Measurements from ENCODE around the gene SEC14L2. TPM values are rescaled to one million over a fixed set of nuclear protein-coding genes. Genes with fewer than 3 reads are reported as not detected.
A peak's percentile ranks its signal among the peaks of the same experiment; 100 is the strongest.

SEC14L2 gene
- total RNA-seq (2014; rRNA removed; shearing (Covaris generic)) (41.9 and 54.6 TPM in 2 replicates), polyA plus RNA-seq (2016; fragmentation: Nextera tagmentation; extraction: Ambion mirVana) (23.3 and 26.6 TPM in 2 replicates)

- H3K4me2 ChIP-seq (ENCODE audit: unreplicated experiment) = peak within 1 kb of the TSS; percentile 92
- H3K36me3 ChIP-seq (ENCODE audit: low read depth) = no peaks in the 10 kb centered on the region
- no peaks in the 10 kb centered on the region for H3K27me3 ChIP-seq (replicated peaks; ENCODE audit: insufficient read depth)
- H3K79me2 ChIP-seq (ENCODE audit: insufficient read depth) = peaks cover 60% of the 10 kb centered on the region
- no peaks in the 10 kb centered on the region for H3K9me3 ChIP-seq (ENCODE audit: low read depth)
- no peaks in the 10 kb centered on the region for H4K20me1 ChIP-seq (ENCODE audit: insufficient read depth)
- WGBS, 2 experiments (ENCODE audit: low coverage in 1 of 2, low lambda C conversion rate in 2 of 2, missing lambda C conversion rate in 2 of 2) = 1 to 3% methylated on average over 40 to 54 of the region's 56 CpGs
- peak within 1 kb of the TSS; percentile 89 for H3K9ac ChIP-seq
- peak within 1 kb of the TSS; percentile 86 for H3K4me3 ChIP-seq
- peak within 1 kb of the TSS; percentile 82 for H2AFZ ChIP-seq
- H3K27ac ChIP-seq = peak within 1 kb of the TSS; percentile 65
- peak; percentile 84 for DNase-seq
- no peaks in the 10 kb centered on the region for H3K9me2 ChIP-seq (ENCODE audit: insufficient read depth)
- no peak for TF ChIP-seq EZH2phosphoT487 (IDR thresholded peaks at IDR 0.05; ENCODE audit: insufficient read depth, low read depth)
- TF ChIP-seq EZH2 (IDR thresholded peaks at IDR 0.05; ENCODE audit: insufficient read depth, poor library complexity, severe bottlenecking) = no peak
- in situ Hi-C loops (cut with MboI) = loop anchor here (10.0 kb wide), 1 partner anchor 292 kb away; no protein-coding TSS in a partner anchor
- peaks cover 8% of the 10 kb centered on the region for H3F3A ChIP-seq (ENCODE audit: insufficient read depth)
- H3K4me1 ChIP-seq (ENCODE audit: insufficient read depth) = peaks cover 33% of the 10 kb centered on the region
Observed at GRCh38 chr22:30396871-30397655, at the start of gene SEC14L2. SEC14L2 (plus strand) TSS chr22:30397018; CDS start chr22:30397117, 99 bp downstream.

DNA sequence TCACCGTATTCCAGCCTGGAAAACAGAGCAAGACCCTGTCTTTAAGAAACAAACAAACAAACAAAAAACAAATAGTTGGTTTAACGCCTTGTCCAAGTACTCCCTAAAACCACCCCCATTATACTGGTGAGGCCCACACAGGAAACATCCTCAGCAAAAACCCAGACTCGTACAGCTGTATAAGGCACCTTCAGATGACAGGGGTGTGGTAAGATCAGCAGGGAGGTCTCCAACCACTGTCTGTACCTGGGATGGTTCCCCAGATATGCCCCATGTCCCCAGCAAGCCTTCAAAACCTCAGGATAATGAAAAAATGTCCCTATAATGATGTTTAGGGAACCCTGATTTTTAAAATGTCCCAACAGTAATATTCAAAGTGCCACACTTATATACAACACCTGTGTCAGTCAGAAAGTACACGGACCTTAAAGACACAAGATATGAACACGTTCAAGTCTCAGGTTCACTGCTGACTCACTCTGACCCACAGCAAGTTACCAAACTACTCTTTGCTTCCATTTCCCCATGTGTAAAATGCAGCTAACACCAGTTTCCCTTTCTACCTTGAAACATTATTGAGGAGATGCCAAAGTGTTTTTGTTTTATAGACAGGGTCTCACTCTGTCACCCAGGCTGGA is 49.4 kb upstream of the SEC14L2 start:
- 78 to 89% methylated on average over 5 of the region's 5 CpGs for WGBS, 2 experiments (ENCODE audit: low coverage in 1 of 2, low lambda C conversion rate in 2 of 2, missing lambda C conversion rate in 2 of 2)
- Histone ChIP-seq H3K9me3 (ENCODE audit: low read depth) (no peaks in the 10 kb centered on the region), H4K20me1 (ENCODE audit: insufficient read depth) (no peaks in the 10 kb centered on the region), H3K4me2 (ENCODE audit: unreplicated experiment) (no peak overlapping the region), H3K27me3 (replicated peaks; ENCODE audit: insufficient read depth) (no peaks in the 10 kb centered on the region), H3K4me1 (ENCODE audit: insufficient read depth) (no peaks in the 10 kb centered on the region), H2AFZ (no peak overlapping the region), H3K27ac (no peak overlapping the region), H3K9me2 (ENCODE audit: insufficient read depth) (no peaks in the 10 kb centered on the region), H3K36me3 (ENCODE audit: low read depth) (peaks cover 72% of the 10 kb centered on the region), H3K4me3 (no peak overlapping the region), H3F3A (ENCODE audit: insufficient read depth) (no peaks in the 10 kb centered on the region), H3K9ac (no peak overlapping the region), H3K79me2 (ENCODE audit: insufficient read depth) (peaks cover 66% of the 10 kb centered on the region)
- DNase-seq = no peak
- TF ChIP-seq EZH2 (IDR thresholded peaks at IDR 0.05; ENCODE audit: insufficient read depth, poor library complexity, severe bottlenecking) (no peak), EZH2phosphoT487 (IDR thresholded peaks at IDR 0.05; ENCODE audit: insufficient read depth, low read depth) (no peak)
- in situ Hi-C loops (cut with MboI) = no loop called here

DNA sequence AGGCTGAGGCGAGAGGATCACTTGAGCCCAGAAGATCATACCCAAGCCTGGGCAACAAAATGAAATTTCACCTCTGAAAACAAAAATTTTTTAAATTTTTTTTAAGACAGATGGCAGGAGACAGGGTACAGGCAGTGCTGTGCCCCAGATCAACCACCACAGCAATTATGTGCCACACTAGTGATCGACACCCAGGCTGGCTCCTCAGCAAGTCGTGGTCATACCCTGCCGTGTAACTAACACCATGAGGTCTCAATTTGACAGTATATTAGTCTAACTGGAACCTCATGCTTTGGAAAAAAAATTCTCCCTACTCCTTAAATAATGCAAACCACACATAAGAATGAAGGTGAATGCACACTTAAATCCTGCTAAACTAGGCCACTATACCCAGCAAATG is 48.4 kb upstream of the SEC14L2 start:
- peak overlapping the region; percentile 24 for H3K27ac ChIP-seq
- H3K36me3 ChIP-seq (ENCODE audit: low read depth) = peaks cover 66% of the 10 kb centered on the region

GRCh38 chr22:30348809-30349208 is 48.0 kb upstream of the SEC14L2 start:
- Histone ChIP-seq H3K4me3 (no peak overlapping the region), H3K9me3 (ENCODE audit: low read depth) (no peaks in the 10 kb centered on the region), H3K27ac (peak overlapping the region; percentile 24), H3K36me3 (ENCODE audit: low read depth) (peaks cover 62% of the 10 kb centered on the region), H4K20me1 (ENCODE audit: insufficient read depth) (no peaks in the 10 kb centered on the region), H3K27me3 (replicated peaks; ENCODE audit: insufficient read depth) (no peaks in the 10 kb centered on the region), H3K79me2 (ENCODE audit: insufficient read depth) (peaks cover 81% of the 10 kb centered on the region), H3K9ac (peak overlapping the region; percentile 2; the same call in 1 of the 2 replicates), H3K4me2 (ENCODE audit: unreplicated experiment) (no peak overlapping the region), H2AFZ (no peak overlapping the region), H3K9me2 (ENCODE audit: insufficient read depth) (no peaks in the 10 kb centered on the region), H3K4me1 (ENCODE audit: insufficient read depth) (no peaks in the 10 kb centered on the region), H3F3A (ENCODE audit: insufficient read depth) (no peaks in the 10 kb centered on the region)
- in situ Hi-C loops (cut with MboI) = no loop called here
- TF ChIP-seq EZH2 (IDR thresholded peaks at IDR 0.05; ENCODE audit: insufficient read depth, poor library complexity, severe bottlenecking) (no peak), EZH2phosphoT487 (IDR thresholded peaks at IDR 0.05; ENCODE audit: insufficient read depth, low read depth) (no peak)
- peak; percentile 38 for DNase-seq
- WGBS, 2 experiments (ENCODE audit: low coverage in 1 of 2, low lambda C conversion rate in 2 of 2, missing lambda C conversion rate in 2 of 2) = 31 to 35% methylated on average over 4 of the region's 4 CpGs

More for the DNA sequence above, 48.4 kb upstream of the SEC14L2 start:
- Histone ChIP-seq H3K4me1 (ENCODE audit: insufficient read depth) (no peaks in the 10 kb centered on the region), H3K4me3 (no peak overlapping the region), H2AFZ (no peak overlapping the region), H4K20me1 (ENCODE audit: insufficient read depth) (no peaks in the 10 kb centered on the region), H3K9me3 (ENCODE audit: low read depth) (no peaks in the 10 kb centered on the region), H3K9ac (peak overlapping the region; percentile 2; the same call in 1 of the 2 replicates), H3K79me2 (ENCODE audit: insufficient read depth) (peaks cover 77% of the 10 kb centered on the region), H3K27me3 (replicated peaks; ENCODE audit: insufficient read depth) (no peaks in the 10 kb centered on the region), H3K4me2 (ENCODE audit: unreplicated experiment) (no peak overlapping the region), H3F3A (ENCODE audit: insufficient read depth) (no peaks in the 10 kb centered on the region), H3K9me2 (ENCODE audit: insufficient read depth) (no peaks in the 10 kb centered on the region)
- in situ Hi-C loops (cut with MboI) = no loop called here
- TF ChIP-seq EZH2phosphoT487 (IDR thresholded peaks at IDR 0.05; ENCODE audit: insufficient read depth, low read depth) (no peak), EZH2 (IDR thresholded peaks at IDR 0.05; ENCODE audit: insufficient read depth, poor library complexity, severe bottlenecking) (no peak)
- WGBS, 2 experiments (ENCODE audit: low coverage in 1 of 2, low lambda C conversion rate in 2 of 2, missing lambda C conversion rate in 2 of 2) = 46 to 53% methylated on average over 4 of the region's 4 CpGs
- DNase-seq = no peak
